ENCODE measurements around the gene TCAIM. TPM values are rescaled to one million over a fixed set of nuclear protein-coding genes. Genes with fewer than 3 reads are reported as not detected.

The TCAIM gene
- total RNA-seq, 1 experiment from 2014 or later, result 20.2 TPM

DNA sequence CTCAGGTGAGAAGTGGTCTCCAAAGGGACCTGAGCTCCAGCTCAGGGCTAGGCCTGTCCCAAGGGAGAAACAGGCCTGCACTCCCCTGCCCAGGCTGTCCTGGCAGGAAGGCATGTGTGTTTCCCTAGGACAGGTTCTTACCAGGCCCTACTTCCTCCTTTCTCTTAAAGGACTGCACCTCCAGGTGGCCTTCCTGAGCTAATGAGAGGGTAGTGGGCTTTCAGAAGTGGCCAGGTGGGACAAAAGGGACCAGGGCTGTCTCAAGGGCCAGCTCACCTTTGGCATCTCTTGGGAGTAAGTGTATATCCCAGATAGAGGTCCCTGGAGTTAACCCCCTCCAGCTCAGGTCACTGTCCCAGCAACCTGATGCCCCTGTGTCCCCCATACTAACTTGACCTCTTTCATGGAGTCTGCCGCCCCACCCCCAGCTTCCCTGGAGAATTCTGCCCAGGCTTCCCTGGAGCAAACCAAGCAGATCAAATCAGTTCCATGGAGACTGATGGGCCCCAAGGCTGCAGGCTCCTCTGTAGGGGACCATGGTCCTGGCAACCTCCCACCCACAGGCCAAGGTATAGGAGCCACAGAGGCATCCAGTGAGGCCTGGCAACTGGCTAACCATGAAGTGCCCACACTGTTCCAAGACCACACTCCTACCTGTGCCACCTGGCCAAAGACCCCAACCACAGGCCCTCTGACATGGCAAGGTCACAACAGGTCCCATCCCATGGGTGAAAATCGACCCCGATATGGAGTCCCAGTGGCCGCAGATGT lies 71.3 kb downstream of the TCAIM start:
- Histone ChIP-seq H3K27me3 (ENCODE audit: low read length) (no peaks in the 10 kb centered on the region), H3K9ac (ENCODE audit: low read length) (no peak overlapping the region), H2AFZ (ENCODE audit: low read length) (no peak overlapping the region), H3K79me2 (ENCODE audit: low read length) (no peaks in the 10 kb centered on the region), H4K20me1 (ENCODE audit: low read length) (no peaks in the 10 kb centered on the region), H3K4me3 (ENCODE audit: low read length) (no peak overlapping the region), H3F3A (ENCODE audit: low read length, unreplicated experiment) (no peaks in the 10 kb centered on the region), H3K4me2 (ENCODE audit: low read length) (no peak overlapping the region), H3K9me2 (replicated peaks; ENCODE audit: low read length) (no peaks in the 10 kb centered on the region), H3K27ac (ENCODE audit: low read length) (no peak overlapping the region), H3K9me3 (ENCODE audit: low read length) (no peaks in the 10 kb centered on the region), H3K4me1 (ENCODE audit: insufficient read depth, low read length) (no peaks in the 10 kb centered on the region), H3K36me3 (ENCODE audit: low read depth, low read length) (no peaks in the 10 kb centered on the region)
- ATAC-seq (no peak), DNase-seq (no peak)
- ChIA-PET CTCF (no interaction called here), POLR2A (ENCODE audit: unreplicated experiment) (no interaction called here)
- intact Hi-C loops (cut with micrococcal nuclease), result no loop called here
- no TSS peak for BruUV-seq (replicated peaks)
- TF ChIP-seq EZH2 (IDR thresholded peaks at IDR 0.05; ENCODE audit: low read length, unreplicated experiment) (no peak), EZH2phosphoT487 (IDR thresholded peaks at IDR 0.05; ENCODE audit: borderline replicate concordance, low read length) (no peak)
- TF ChIP-seq, protein P1, sequence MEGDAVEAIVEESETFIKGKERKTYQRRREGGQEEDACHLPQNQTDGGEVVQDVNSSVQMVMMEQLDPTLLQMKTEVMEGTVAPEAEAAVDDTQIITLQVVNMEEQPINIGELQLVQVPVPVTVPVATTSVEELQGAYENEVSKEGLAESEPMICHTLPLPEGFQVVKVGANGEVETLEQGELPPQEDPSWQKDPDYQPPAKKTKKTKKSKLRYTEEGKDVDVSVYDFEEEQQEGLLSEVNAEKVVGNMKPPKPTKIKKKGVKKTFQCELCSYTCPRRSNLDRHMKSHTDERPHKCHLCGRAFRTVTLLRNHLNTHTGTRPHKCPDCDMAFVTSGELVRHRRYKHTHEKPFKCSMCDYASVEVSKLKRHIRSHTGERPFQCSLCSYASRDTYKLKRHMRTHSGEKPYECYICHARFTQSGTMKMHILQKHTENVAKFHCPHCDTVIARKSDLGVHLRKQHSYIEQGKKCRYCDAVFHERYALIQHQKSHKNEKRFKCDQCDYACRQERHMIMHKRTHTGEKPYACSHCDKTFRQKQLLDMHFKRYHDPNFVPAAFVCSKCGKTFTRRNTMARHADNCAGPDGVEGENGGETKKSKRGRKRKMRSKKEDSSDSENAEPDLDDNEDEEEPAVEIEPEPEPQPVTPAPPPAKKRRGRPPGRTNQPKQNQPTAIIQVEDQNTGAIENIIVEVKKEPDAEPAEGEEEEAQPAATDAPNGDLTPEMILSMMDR (conservative IDR thresholded peaks at IDR 0.05; ENCODE audit: low read depth, low read length), result no peak

DNA sequence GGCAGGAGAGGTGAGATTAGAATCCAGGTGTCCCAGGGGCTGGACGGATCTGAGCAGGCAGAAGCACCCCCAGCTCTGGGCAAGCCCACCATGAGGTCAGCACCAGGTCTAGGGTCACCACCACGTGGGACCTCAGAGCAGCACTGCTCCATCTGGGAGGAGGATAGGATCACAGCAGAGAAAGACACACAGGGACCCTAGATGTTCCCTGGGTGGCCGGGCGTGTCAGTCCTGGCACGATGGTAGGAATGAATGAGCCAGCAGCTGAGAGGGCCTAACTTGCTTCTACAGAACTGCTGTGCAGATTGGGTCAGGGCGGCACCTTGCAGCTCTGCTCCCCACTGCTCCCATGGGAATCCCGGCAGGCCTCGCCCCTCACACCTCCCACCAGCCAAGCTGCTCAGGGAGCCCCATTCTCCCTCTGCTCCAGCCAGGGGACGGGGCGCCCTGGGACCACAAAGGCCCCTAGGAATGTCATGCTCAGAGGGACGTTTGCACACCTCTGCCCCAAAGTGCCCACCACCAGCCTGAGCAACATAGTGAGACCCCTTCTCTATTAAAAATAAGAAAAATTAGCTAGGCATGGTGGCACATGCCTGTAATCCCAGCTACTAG lies 72.6 kb downstream of the TCAIM start:
- ChIA-PET POLR2A (ENCODE audit: unreplicated experiment) (interaction anchor here (0.5 kb wide), 1 partner anchor 123 kb away, joined by 3 read pairs; no protein-coding TSS in a partner anchor), CTCF (no interaction called here)
- no peaks in the 10 kb centered on the region for H3K79me2 ChIP-seq (ENCODE audit: low read length)
- no peak overlapping the region for H3K4me3 ChIP-seq (ENCODE audit: low read length)
- no peak for TF ChIP-seq EZH2phosphoT487 (IDR thresholded peaks at IDR 0.05; ENCODE audit: borderline replicate concordance, low read length)
- TF ChIP-seq, protein P1 (conservative IDR thresholded peaks at IDR 0.05; ENCODE audit: low read depth, low read length), result no peak
- TF ChIP-seq EZH2 (IDR thresholded peaks at IDR 0.05; ENCODE audit: low read length, unreplicated experiment), result no peak
- ATAC-seq (no peak), DNase-seq (no peak)
- H3K9me2 ChIP-seq (replicated peaks; ENCODE audit: low read length), result no peaks in the 10 kb centered on the region
- H3K36me3 ChIP-seq (ENCODE audit: low read depth, low read length), result no peaks in the 10 kb centered on the region
- H4K20me1 ChIP-seq (ENCODE audit: low read length), result no peaks in the 10 kb centered on the region
- H3K27ac ChIP-seq (ENCODE audit: low read length), result no peak overlapping the region
- BruUV-seq (replicated peaks), result no TSS peak
- no peaks in the 10 kb centered on the region for H3K27me3 ChIP-seq (ENCODE audit: low read length)
- no peaks in the 10 kb centered on the region for H3F3A ChIP-seq (ENCODE audit: low read length, unreplicated experiment)
- no peak overlapping the region for H2AFZ ChIP-seq (ENCODE audit: low read length)
- H3K4me1 ChIP-seq (ENCODE audit: insufficient read depth, low read length), result no peaks in the 10 kb centered on the region
- H3K9me3 ChIP-seq (ENCODE audit: low read length), result no peaks in the 10 kb centered on the region
- no peak overlapping the region for H3K9ac ChIP-seq (ENCODE audit: low read length)
- no peak overlapping the region for H3K4me2 ChIP-seq (ENCODE audit: low read length)
- intact Hi-C loops (cut with micrococcal nuclease), result no loop called here

DNA sequence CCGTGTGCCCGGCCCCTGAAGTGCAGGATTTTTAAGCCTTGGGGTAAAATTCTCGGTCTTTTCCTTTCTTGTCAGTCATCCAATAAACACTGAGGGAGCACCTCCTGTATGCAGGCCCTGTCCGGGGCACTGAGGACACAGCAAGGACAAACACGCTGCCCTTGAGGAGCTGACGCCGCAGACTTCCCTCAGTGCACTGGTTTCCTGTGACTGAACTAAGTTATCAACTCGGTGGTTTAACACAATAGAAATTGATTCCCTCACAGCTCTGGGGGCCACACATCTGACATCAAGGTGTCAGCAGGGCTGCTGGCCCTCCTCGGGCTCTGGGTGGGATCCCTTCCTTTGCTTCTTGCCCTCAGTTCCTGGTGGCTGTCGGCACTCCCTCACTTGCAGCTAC lies 73.8 kb downstream of the TCAIM start:
- ChIA-PET CTCF (interaction anchor here (0.7 kb wide), 1 partner anchor 23 kb away, joined by 3 read pairs; no protein-coding TSS in a partner anchor), POLR2A (ENCODE audit: unreplicated experiment) (no interaction called here)
- Histone ChIP-seq H3K9ac (ENCODE audit: low read length) (no peak overlapping the region), H2AFZ (ENCODE audit: low read length) (no peak overlapping the region), H3F3A (ENCODE audit: low read length, unreplicated experiment) (no peaks in the 10 kb centered on the region), H3K4me2 (ENCODE audit: low read length) (no peak overlapping the region), H3K27ac (ENCODE audit: low read length) (no peak overlapping the region), H3K4me3 (ENCODE audit: low read length) (no peak overlapping the region), H3K4me1 (ENCODE audit: insufficient read depth, low read length) (no peaks in the 10 kb centered on the region), H3K79me2 (ENCODE audit: low read length) (no peaks in the 10 kb centered on the region), H3K9me3 (ENCODE audit: low read length) (no peaks in the 10 kb centered on the region), H3K36me3 (ENCODE audit: low read depth, low read length) (no peaks in the 10 kb centered on the region), H4K20me1 (ENCODE audit: low read length) (no peaks in the 10 kb centered on the region), H3K9me2 (replicated peaks; ENCODE audit: low read length) (no peaks in the 10 kb centered on the region), H3K27me3 (ENCODE audit: low read length) (no peaks in the 10 kb centered on the region)
- intact Hi-C loops (cut with micrococcal nuclease), result no loop called here
- BruUV-seq (replicated peaks), result no TSS peak
- TF ChIP-seq EZH2 (IDR thresholded peaks at IDR 0.05; ENCODE audit: low read length, unreplicated experiment) (no peak), EZH2phosphoT487 (IDR thresholded peaks at IDR 0.05; ENCODE audit: borderline replicate concordance, low read length) (no peak)
- TF ChIP-seq, protein P1 (conservative IDR thresholded peaks at IDR 0.05; ENCODE audit: low read depth, low read length), result no peak
- ATAC-seq (no peak), DNase-seq (no peak)

Measured in PC-3 (cell line).